Fibroblast of mammary gland (primary cell): Measurements from ENCODE around the gene RUNX3.

Experiments used
- DNase-seq: peaks from one replicate; pipeline ENCODE4 v3.0.0-alpha.2; 2010; ENCODE audit warnings: low read depth
- H3K4me3 ChIP-seq: 2 replicates; pipeline ENCODE4 v1.5.1; 2011; ENCODE audit warnings: low read depth, mild to moderate bottlenecking, low read length, moderate library complexity; ENCODE audit not compliant: control insufficient read depth
- CTCF ChIP-seq: conservative IDR thresholded peaks from 2 replicates; pipeline ENCODE4 v1.5.1; 2011; ENCODE audit warnings: low read depth, low read length, inconsistent platforms; ENCODE audit not compliant: control insufficient read depth, insufficient read depth

Gene RUNX3

GRCh38 chr1:24865587-24865986 lies 64.5 kb downstream of the RUNX3 start:
- no peak for TF ChIP-seq CTCF
- H3K4me3 ChIP-seq = no peak overlapping the region
- no peak for DNase-seq

GRCh38 chr1:24865168-24865567 lies 64.9 kb downstream of the RUNX3 start:
- no peak overlapping the region for H3K4me3 ChIP-seq
- no peak for DNase-seq
- no peak for TF ChIP-seq CTCF

GRCh38 chr1:24864370-24864777 lies 65.7 kb downstream of the RUNX3 start:
- DNase-seq = no peak
- no peak overlapping the region for H3K4me3 ChIP-seq
- TF ChIP-seq CTCF = no peak

GRCh38 chr1:24862775-24863483 lies 67.1 kb downstream of the RUNX3 start:
- no peak for DNase-seq
- no peak for TF ChIP-seq CTCF
- H3K4me3 ChIP-seq = no peak overlapping the region

- TF ChIP-seq CTCF = no peak
- no peak for DNase-seq
- H3K4me3 ChIP-seq = no peak overlapping the region
Measured at GRCh38 chr1:24861821-24862727, 68.0 kb downstream of the RUNX3 start.

GRCh38 chr1:24860841-24861240 lies 69.2 kb downstream of the RUNX3 start:
- no peak for DNase-seq
- TF ChIP-seq CTCF = no peak
- H3K4me3 ChIP-seq = no peak overlapping the region
